MM.1S (cell line): ENCODE measurements around the gene SRP14.

Source experiments
- DNase-seq: peaks from one replicate; pipeline ENCODE4 v3.0.0-alpha.2; 2015
- H2AFZ ChIP-seq: fragments of 300-600 bp; sonication (generic); 2 replicates; pipeline ENCODE4 v1.6.0; 2016; ENCODE audit warnings: antibody characterized with exemption, low read length
- H3F3A ChIP-seq: fragments of 300-600 bp; sonication (generic); 2 replicates; pipeline ENCODE4 v1.6.1; 2016; ENCODE audit warnings: mild to moderate bottlenecking, antibody characterized with exemption, low read length, moderate library complexity, mixed read lengths; ENCODE audit not compliant: insufficient read depth
- H3K27ac ChIP-seq: fragments of 300-600 bp; sonication (generic); 2 replicates; pipeline ENCODE4 v1.5.1; 2016; ENCODE audit warnings: mild to moderate bottlenecking, low read length
- H3K27me3 ChIP-seq: fragments of 300-600 bp; sonication (generic); replicated peaks from 2 replicates; pipeline ENCODE4 v1.6.0; 2016; ENCODE audit warnings: low read length; ENCODE audit not compliant: insufficient read depth
- H3K36me3 ChIP-seq: fragments of 300-600 bp; sonication (generic); replicated peaks from 2 replicates; pipeline ENCODE4 v1.6.1; 2016; ENCODE audit warnings: mild to moderate bottlenecking, low read length, mixed read lengths; ENCODE audit not compliant: insufficient read depth
- H3K4me1 ChIP-seq: fragments of 300-600 bp; sonication (generic); 2 replicates; pipeline ENCODE4 v1.6.1; 2016; ENCODE audit warnings: low read length, mixed read lengths
- H3K4me2 ChIP-seq: fragments of 300-600 bp; sonication (generic); 2 replicates; pipeline ENCODE4 v1.6.0; 2016; ENCODE audit warnings: low read depth, low read length
- H3K4me3 ChIP-seq: fragments of 300-600 bp; sonication (generic); 2 replicates; pipeline ENCODE4 v1.5.1; 2016; ENCODE audit warnings: low read length, mixed read lengths
- H3K79me2 ChIP-seq: fragments of 300-600 bp; sonication (generic); 2 replicates; pipeline ENCODE4 v1.6.1; 2016; ENCODE audit warnings: mixed run types, low read length, mixed read lengths
- H3K9ac ChIP-seq: fragments of 300-600 bp; sonication (generic); 2 replicates; pipeline ENCODE4 v1.6.1; 2016; ENCODE audit warnings: low read length, mixed read lengths
- H3K9me2 ChIP-seq: fragments of 300-600 bp; sonication (generic); replicated peaks from 2 replicates; pipeline ENCODE4 v1.6.1; 2016; ENCODE audit warnings: mild to moderate bottlenecking, low read length, mixed read lengths; ENCODE audit not compliant: insufficient read depth
- H3K9me3 ChIP-seq: fragments of 300-600 bp; sonication (generic); replicated peaks from 2 replicates; pipeline ENCODE4 v1.6.1; 2016; ENCODE audit warnings: mild to moderate bottlenecking, low read length, mixed read lengths; ENCODE audit not compliant: insufficient read depth
- H4K20me1 ChIP-seq: fragments of 300-600 bp; sonication (generic); 2 replicates; pipeline ENCODE4 v1.6.1; 2016; ENCODE audit warnings: mild to moderate bottlenecking, low read length, moderate library complexity, mixed read lengths; ENCODE audit not compliant: insufficient read depth
- CTCF ChIP-seq: fragments of 300-600 bp; sonication (generic); IDR thresholded peaks from 2 replicates; pipeline ENCODE4 v1.5.1; 2016; ENCODE audit warnings: antibody characterized with exemption, low read length, mixed read lengths
- EZH2 ChIP-seq: fragments of 300-600 bp; sonication (generic); optimal IDR thresholded peaks from 2 replicates; pipeline ENCODE3; 2017; ENCODE audit warnings: low read depth, mild to moderate bottlenecking, antibody characterized with exemption, low read length, mixed read lengths
- EZH2phosphoT487 ChIP-seq: fragments of 300-600 bp; sonication (generic); IDR thresholded peaks from 2 replicates; pipeline ENCODE4 v1.6.1; 2018; ENCODE audit warnings: antibody characterized with exemption, low read length

The SRP14 gene

GRCh38 chr15:40034186-40034946, 4.6 kb downstream of the SRP14 start:
- TF ChIP-seq EZH2phosphoT487: no peak
- no peak for TF ChIP-seq EZH2
- no peak for TF ChIP-seq CTCF
- no peak overlapping the region for H2AFZ ChIP-seq
- no peaks in the 10 kb centered on the region for H3K9me3 ChIP-seq
- H3K4me2 ChIP-seq: no peak overlapping the region
- DNase-seq: no peak
- peaks cover 14% of the 10 kb centered on the region for H3F3A ChIP-seq
- H3K36me3 ChIP-seq: peaks cover 25% of the 10 kb centered on the region
- no peaks in the 10 kb centered on the region for H3K9me2 ChIP-seq
- no peaks in the 10 kb centered on the region for H3K27me3 ChIP-seq
- no peak overlapping the region for H3K27ac ChIP-seq
- H3K79me2 ChIP-seq: peaks cover 36% of the 10 kb centered on the region
- no peak overlapping the region for H3K4me3 ChIP-seq
- H4K20me1 ChIP-seq: no peaks in the 10 kb centered on the region
- H3K4me1 ChIP-seq: peaks cover 8% of the 10 kb centered on the region
- H3K9ac ChIP-seq: no peak overlapping the region

- Histone ChIP-seq H2AFZ (no peak overlapping the region), H3K9me2 (no peaks in the 10 kb centered on the region), H3K27me3 (no peaks in the 10 kb centered on the region), H3K27ac (no peak overlapping the region), H3K9me3 (no peaks in the 10 kb centered on the region), H3K36me3 (peaks cover 25% of the 10 kb centered on the region), H3K79me2 (peaks cover 15% of the 10 kb centered on the region), H3K9ac (no peak overlapping the region), H3K4me1 (peaks cover 1% of the 10 kb centered on the region; the same call in 1 of the 2 replicates), H3F3A (0 out of 2 replicates have a peak, but pooled peaks cover 5% of the 10 kb centered on the region), H4K20me1 (no peaks in the 10 kb centered on the region), H3K4me3 (no peak overlapping the region), H3K4me2 (no peak overlapping the region)
- DNase-seq: no peak
- TF ChIP-seq CTCF: no peak
- no peak for TF ChIP-seq EZH2phosphoT487
- no peak for TF ChIP-seq EZH2
Measured at GRCh38 chr15:40032125-40032839, 6.7 kb downstream of the SRP14 start.

- Histone ChIP-seq H3K9me3 (no peaks in the 10 kb centered on the region), H3K9ac (no peak overlapping the region), H4K20me1 (no peaks in the 10 kb centered on the region), H3K4me2 (no peak overlapping the region), H3K9me2 (no peaks in the 10 kb centered on the region), H3K79me2 (peaks cover 5% of the 10 kb centered on the region), H3K27ac (no peak overlapping the region), H2AFZ (no peak overlapping the region), H3F3A (peaks cover 5% of the 10 kb centered on the region; the same call in 1 of the 2 replicates), H3K36me3 (peaks cover 17% of the 10 kb centered on the region; the same call in 1 of the 2 replicates), H3K4me1 (no peaks in the 10 kb centered on the region), H3K4me3 (no peak overlapping the region), H3K27me3 (no peaks in the 10 kb centered on the region)
- TF ChIP-seq EZH2: no peak
- no peak for TF ChIP-seq CTCF
- TF ChIP-seq EZH2phosphoT487: no peak
- no peak for DNase-seq
Measured at GRCh38 chr15:40031300-40031699, 7.7 kb downstream of the SRP14 start.
